SW 1271 (cell line): ENCODE measurements around the gene YY1AP1.
"Not testable (repeated sequence)": the region's sequence is repeated elsewhere in the genome, so short reads cannot be mapped to it uniquely, and the experiment has no call there.

Experiments used
- DNase-seq, 2 experiments: peaks; one replicate each; lab custom pipeline; 2025; lab: John Stamatoyannopoulos, UW

The YY1AP1 gene

DNA sequence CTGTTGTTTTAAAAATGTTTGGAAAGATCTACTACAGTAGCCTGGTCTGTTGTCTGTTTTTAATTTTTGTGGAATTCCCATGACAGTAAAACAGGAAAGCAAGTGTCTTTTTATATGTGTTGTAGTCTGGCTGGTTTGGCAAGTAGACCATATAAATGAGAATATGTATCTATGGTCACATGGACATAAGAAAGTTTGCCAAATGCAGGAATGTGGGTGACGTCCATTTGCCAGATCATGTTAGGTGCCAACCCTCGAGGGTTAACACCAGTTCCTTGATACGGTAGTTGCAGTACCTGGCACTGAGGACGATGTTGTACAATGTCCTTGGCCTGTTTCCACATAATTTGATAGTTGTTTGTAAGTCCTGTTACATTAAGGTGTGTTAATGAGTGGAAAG lies 6.5 kb upstream of the YY1AP1 start:
- DNase-seq, result no peak

GRCh38 chr1:155694167-155694566 lies 5.6 kb upstream of the YY1AP1 start:
- DNase-seq, result no peak

DNA sequence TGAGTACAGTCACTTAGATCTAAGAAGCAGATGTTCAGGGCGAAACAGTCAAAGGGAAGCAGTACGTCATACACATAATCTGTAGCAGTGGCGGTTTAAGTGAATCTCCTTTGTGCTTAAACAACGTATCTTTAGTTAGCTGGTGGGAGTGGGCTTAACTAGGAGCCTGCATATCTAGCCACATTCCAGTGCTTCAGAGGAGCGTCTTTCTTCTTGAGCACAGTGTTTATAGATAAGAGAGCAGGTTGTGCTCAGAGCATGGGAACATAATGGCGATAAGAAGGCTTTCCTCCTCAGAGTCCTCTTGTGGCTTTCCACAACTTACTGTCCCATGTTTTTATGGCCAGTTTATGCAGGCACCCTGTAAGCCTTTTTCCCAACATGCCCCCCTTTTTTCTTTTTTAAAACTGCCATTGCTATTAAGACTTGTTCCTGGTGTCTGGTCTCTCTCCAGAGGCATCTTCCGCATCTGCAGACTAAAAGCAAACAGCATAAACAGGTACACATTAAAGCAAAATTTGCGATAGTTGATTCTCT lies 3.5 kb upstream of the YY1AP1 start:
- DNase-seq, result no peak

DNA sequence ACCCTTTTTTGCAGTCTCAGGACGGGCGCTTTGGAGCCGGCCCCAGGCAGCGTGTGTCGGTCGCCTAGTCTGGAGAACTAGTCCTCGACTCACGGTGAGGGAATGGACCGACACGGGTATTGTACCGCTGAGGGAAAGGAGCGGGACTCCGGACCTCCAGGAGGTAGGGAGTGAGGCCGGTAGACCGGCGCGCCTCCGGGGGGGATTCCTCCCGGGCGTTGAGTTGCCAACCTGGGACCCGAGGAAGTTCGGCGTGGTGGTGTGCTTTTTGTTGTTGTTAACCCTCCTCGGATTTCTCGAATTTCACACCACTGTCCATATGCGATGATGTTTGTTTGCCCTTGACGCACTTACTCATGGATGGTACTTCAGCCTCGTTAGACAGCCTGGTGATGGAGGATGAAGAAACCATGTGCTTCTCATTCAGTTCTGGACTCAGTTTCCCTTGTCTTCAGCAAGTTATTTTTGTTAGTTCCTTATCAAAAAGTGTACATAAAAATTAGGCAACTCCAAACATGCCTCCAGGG lies 570 bp upstream of the YY1AP1 start, which contains the start of gene DAP3:
Gene DAP3, plus strand, starts transcription at position 11 of the 527 bp plus-strand sequence. CDS start 20,689 bp downstream, outside the sequence.
- not testable (repeated sequence) for DNase-seq

DNA sequence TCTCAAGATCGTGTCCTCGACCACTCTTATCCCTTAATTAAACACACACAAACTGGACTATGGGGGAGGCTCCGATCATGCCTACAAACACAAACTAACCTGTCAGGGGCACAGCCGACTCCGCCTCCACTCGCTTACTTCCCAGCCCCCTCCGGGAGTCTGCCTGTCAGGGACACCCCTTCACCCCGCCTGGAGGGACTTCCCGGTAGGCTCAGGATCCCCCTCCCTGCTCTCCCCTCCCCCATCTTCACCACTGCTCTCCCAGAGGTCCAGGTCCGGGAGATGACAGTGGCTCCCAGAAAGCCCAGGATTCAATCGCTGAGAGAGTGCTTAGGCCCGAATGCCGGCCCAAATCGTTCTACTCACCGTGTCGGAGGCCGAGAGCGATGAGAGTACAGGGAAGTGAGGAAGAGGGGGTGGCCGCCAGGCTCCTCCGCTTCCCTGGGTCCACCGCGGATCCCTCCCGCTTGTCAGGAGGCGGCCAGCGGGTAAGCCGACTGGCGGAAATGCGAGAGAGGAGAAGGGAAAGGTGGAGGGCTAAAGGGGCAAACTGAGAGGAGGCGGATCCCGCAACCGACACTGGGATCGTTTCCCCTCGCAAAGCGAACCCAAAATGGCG lies 760 bp downstream of the YY1AP1 start:
- not testable (repeated sequence) for DNase-seq

GRCh38 chr1:155681776-155682175 lies 6.8 kb downstream of the YY1AP1 start:
- no peak for DNase-seq

DNA sequence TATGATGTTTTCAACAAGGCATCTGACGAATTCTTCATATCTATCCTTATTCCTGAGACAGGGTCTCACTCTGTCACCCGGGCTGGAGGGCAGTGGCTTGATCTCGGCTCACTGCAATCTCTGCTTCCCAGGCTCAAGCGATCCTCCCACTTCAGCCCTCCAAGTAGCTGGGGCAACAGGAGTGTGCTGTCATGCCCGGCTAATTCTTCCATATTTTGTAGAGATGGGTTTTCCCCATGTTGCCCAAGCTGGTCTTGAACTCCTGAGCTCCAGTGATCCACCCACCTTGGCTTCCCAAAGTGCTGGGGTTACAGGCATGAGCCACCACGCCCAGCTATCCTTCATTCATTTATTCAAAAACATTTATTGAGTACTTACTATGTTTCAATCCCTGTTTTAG lies 8.0 kb downstream of the YY1AP1 start:
- DNase-seq, result no peak

DNA sequence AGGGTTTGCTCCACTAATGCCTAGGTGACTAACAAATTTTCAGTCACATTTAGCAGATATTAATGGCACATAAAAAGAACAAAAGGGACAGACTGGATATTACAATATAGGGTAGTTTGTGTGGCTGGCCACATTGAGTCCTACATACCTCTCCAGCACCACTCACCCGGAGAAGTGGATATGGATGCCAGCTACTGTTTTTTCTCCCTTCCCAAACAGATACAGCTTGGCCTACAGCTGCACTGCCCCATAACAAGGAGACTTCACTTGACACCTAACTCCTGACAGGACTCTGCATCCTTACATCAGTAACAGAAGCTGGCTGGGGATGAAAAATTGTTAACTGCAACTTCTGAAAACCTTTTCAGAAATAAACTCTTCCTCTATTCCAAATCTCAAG lies 9.6 kb downstream of the YY1AP1 start:
- DNase-seq, result not testable (repeated sequence)

DNA sequence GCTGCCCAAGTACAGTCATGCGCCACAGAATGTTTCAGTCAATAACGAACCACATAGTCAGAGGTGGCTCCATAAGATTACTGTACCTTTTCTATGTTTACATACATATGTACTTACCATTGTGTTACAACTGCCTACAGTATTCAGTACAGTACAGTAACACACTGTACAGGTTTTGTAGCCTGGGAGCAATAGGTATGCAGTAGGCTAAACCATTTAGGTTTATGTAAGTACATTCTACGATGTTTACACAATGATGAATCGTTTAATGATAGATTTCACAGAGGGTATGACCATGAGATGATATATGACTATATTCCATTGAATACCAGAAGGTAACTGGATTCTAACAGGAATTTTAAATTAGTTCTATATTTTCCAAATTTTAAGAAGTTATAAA lies 10.5 kb downstream of the YY1AP1 start:
- DNase-seq, result no peak

- no peak for DNase-seq
These were observed 15.6 kb downstream of the YY1AP1 start for GRCh38 chr1:155673003-155673402.

- DNase-seq, result no peak
These were observed 16.8 kb downstream of the YY1AP1 start for GRCh38 chr1:155671750-155672149.

GRCh38 chr1:155669233-155670162 lies 19.1 kb downstream of the YY1AP1 start:
- no peak for DNase-seq

GRCh38 chr1:155661239-155661638 lies 27.3 kb downstream of the YY1AP1 start:
- DNase-seq, result not testable (repeated sequence)

DNA sequence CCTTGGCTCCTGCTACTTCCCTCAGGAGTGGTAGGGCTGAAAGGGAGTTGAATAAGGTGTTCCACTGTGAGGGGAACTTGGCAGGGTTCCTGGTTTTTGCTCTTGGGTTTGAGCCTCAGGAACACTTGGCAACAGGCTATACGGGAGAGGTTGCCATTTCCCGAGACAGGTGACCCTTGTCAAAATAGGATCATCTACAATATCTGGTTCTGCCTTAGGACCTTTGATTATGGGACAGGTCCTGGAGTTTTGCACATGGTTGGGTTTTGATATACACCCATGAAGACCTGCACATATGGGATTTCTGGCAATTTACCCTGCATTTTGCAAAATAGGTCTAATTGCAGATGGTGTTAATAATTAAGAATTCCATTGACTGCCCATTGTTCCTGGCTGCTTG lies 31.1 kb downstream of the YY1AP1 start:
- DNase-seq, result no peak

- no peak for DNase-seq
These were observed 35.6 kb downstream of the YY1AP1 start for GRCh38 chr1:155652951-155653350.

- DNase-seq, result no peak
These were observed 36.5 kb downstream of the YY1AP1 start for GRCh38 chr1:155651861-155652661.

DNA sequence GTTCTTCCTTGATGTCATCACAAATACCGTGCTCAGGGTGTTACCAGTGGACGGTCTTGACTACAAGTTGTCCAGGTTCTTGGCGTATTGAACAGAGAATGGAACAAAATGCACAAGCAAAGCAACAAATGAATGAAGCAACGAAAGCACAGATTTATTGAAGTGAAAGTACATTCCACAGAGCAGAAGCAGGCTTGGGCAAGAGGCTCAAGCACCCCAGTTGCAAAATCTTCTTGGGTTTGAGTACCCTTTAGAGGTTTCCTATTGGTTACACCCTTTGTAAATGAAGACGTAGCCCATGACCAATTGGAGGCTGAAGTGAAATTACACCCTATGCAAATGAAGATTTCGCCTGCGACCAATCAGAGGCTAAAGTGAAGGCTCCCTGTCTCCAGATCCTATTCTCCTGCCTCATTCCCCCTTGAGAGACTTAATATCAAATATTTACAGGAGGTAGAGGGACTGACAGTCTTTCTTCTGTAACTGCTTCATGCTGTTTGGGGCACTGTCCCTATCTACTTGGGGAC lies 38.3 kb downstream of the YY1AP1 start:
- DNase-seq, result no peak

- no peak for DNase-seq
These were observed 38.9 kb downstream of the YY1AP1 start for GRCh38 chr1:155649676-155650075.

GRCh38 chr1:155648207-155649147 lies 40.1 kb downstream of the YY1AP1 start:
- DNase-seq, result peak; percentile 44 to 79

GRCh38 chr1:155646307-155646706 lies 42.3 kb downstream of the YY1AP1 start:
- no peak for DNase-seq
